HG02884 (cell line): Measurements from ENCODE around the gene SEBOX.

Source experiments
- ATAC-seq: cut with Tn5 transposase; IDR thresholded peaks from one replicate; pipeline ENCODE4 v1.9.1; 2021; ENCODE audit warnings: mild to moderate bottlenecking, moderate library complexity; ENCODE audit not compliant: unreplicated experiment

SEBOX gene

DNA sequence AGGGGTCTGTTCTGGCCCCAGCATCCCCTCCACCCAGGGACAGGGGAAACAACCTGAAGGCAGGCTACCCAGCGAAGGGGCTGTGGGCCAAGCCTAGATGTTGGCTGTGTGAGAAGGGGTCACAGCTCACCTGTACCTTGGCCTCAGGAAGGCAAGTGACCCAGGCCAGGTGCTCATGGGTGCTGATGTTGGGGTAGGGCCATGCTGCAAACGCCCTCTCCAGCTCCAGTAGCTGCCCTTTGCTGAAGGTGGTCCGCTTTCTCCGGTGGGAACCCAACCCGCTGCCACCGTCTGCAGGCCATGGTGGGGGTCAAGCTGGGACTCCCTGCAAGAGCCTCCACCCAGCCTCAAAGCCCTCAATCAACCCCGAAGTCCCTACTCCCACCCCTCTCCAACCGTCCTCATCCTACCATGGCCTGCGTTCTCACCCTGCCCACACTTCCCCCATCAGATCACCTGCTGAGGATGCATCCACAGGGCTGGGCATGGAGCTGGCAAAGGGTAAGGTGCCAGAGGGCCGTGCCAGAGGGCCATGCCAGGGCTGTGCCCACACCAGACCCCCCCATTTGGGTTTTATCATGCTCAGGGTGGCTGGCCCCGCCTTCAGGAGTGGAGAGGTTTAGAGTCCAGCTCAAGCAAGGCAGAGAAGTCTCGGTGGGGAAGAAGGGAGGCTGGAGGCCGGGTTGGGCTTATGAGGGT is at the start of gene SEBOX:
Gene SEBOX (minus strand): TSS at position 535 of the 699 bp plus-strand sequence. CDS start 48 bp downstream, at position 487.
- no peak for ATAC-seq

DNA sequence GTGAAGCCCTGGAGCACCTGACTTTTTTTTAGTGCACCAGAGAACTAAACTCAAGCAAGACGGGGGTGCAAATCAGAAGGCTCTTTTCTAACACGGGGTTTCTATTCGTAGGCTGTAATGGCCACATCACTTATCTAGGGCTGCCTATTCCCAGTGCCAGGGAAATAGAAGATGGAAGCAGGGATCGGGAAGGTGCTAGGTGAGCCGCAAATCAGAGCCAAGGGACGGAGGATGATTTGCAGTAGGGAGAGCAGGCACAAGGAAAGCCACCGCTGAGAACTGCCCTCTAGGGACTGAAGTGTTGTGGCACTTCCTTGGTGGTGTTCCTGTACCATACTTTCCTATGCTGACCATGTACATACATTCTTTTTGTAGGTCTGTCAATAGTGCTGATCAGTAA is 48.8 kb upstream of the SEBOX start:
- no peak for ATAC-seq

DNA sequence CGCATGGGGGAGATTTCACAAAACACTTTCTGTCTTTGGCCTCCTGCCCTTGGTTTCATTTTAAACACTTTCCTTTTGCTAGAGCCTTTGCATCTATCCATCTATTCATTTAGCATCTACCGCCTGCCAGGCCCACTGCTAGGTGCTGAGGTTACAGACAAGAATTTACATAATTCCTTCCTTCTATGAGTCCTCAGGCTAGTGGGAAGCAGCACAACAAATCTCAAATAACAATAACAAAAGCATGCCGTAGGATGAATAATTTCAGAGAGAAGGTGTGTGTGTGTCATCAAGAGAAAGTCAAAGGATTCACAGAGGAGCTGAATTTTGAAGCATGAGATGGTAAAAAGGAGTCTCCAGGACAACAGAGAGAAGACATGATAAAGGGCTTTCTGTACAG is 47.1 kb upstream of the SEBOX start:
- ATAC-seq = no peak

DNA sequence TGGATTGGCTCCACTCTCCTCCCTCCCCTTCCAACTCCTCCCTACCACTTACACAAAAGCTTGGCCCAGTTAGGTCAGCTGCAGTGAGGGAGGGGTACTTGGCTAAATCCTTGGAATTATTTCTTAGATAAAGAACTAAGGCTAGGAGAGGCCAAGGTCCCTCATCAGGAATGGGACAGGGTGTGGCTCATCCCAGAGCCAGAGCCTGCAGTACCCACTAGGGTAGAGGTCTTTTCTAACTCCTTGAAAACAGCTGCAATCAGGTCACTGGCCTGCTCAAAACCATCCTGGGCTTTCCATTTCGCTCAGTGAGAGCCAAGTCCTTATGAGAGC is 42.9 kb upstream of the SEBOX start:
- no peak for ATAC-seq

- no peak for ATAC-seq
These were observed 42.4 kb upstream of the SEBOX start for GRCh38 chr17:28407130-28407973.

GRCh38 chr17:28406473-28406814 is 41.4 kb upstream of the SEBOX start:
- ATAC-seq = no peak

DNA sequence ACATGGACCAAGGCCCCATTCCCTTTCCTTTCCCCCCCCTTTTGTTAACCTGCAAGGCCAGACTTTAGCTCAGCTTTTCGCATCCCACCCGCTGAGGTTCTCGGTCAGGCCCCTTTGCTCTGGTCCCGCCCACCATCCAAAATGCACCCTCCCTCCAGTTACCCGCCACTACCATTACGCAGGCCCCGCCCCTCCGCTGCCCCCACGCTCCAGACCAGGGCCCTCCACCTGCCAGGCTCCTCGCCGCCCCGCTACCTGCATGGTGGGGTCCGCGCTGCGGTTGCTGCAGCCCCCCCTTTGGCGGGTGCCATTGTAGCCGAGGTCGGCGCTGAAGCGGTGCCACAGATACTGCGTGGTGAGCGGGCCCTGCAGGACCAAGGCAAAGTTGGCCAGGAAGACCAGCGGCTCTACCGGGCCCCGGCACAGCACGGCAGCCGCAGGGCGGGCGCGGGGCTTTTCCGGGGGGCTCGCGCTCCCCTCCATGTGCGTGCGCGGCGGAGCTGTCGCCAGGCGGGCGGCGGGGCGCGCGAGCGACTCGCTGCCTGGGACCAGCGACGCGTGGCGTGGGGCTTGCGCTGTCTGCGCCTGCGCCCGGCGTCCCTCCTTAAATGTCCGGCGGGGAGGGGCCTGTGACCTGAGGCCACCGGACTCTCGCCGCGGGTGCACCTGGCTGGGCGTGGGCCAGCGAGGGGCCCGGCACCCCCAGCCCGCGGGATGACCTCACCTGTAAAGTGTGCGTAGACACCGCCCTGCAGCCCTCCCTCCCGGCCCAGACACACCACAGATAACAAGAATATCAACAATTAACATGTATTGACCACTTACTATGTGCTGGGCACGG is 40.9 kb upstream of the SEBOX start, which contains the start of gene SLC46A1:
Gene SLC46A1 (minus strand): TSS at position 581 of the 841 bp plus-strand sequence. CDS start 98 bp downstream, at position 483.
- ATAC-seq = no peak

DNA sequence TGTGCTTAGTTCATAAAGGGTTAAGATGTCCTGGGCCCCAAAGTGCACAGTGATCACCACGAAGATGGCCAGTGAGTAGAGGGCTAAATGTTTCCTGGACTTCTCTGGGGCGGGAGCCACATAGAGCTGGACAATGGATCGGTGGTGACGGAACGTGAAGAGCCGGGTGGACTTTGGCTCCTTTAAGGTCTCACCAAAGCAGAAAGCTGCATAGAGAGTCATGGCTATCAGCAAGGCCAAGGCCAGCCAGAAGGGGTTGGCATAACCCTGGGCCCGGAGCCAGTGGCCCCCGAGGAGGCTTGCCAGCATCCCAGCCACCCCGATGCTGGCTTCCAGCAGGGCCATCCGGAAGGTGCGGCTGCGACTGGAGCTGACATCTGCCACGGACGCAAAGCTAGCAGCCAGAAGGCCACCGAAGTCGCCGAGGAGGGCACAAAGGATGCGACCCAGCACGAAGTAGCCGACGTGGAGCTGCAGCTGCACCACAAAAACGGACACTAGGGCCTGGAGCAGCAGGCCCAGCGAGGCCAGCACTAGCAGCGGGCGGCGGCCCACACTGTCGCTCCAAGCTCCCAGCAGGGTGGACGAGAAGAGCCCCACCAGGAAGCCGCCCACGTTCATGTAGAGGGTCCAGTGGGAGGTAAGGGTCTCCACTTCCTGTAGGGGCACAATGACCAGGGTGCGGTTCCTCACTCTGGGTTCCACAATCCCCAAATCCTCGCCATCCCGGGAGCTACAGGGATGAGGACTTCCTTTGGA is 40.0 kb upstream of the SEBOX start:
- ATAC-seq = no peak

DNA sequence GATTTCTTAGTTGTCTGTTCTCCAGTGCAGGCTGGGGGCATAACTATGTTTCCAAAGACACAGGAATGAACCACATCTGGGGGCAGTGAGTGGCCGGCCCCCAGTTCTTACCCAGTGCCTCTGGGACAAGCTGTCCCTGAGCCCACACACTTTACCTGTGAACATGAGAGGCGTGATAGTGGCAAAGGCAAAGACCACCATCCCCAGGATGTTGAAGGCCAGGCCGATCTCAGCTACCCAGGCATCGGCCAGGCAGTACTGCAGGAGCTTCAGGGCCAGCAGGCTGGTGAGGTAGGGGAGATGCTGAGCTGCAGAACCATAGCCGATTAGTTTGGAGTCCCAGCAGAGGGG is 39.4 kb upstream of the SEBOX start:
- no peak for ATAC-seq

GRCh38 chr17:28404007-28404406 is 39.0 kb upstream of the SEBOX start:
- no peak for ATAC-seq

DNA sequence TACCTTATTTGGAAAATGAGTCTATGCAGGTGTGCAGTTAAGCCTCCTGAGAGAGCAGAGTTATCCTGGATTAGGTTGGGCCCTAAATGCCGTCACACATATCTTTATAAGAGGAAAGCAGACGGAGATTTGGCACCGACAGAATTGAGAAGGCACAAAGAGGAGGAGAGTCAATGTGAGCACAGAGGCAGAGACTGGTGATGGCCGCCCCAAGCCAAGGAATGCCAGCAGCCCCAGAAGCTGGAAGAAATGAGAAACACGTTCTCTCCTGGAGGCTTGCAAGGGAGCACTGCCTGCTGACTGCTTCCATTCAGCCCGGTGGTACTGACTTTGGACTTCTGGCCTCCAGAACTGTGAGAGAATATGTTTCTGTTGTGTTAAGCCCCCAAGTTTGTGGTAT is 37.8 kb upstream of the SEBOX start:
- ATAC-seq = no peak

DNA sequence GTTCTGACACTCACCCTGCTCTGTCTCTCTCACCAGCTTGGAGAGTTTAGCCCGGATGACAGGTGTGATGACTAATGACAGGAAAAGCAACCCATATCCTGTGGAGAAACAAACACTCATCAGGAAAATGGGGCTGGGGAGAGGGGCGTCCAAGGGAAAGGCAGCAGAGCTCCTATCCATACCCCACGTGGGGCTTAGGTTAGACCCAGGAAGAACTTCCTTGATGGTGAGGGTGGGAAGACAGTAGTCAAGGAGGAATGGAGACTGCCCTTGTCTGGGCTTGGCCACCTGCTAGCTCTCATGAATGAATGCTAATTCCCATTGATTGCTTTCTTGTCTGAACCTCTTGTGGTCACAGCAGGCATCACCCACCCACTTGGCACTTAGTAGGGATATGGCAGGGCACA is 37.2 kb upstream of the SEBOX start:
- no peak for ATAC-seq

DNA sequence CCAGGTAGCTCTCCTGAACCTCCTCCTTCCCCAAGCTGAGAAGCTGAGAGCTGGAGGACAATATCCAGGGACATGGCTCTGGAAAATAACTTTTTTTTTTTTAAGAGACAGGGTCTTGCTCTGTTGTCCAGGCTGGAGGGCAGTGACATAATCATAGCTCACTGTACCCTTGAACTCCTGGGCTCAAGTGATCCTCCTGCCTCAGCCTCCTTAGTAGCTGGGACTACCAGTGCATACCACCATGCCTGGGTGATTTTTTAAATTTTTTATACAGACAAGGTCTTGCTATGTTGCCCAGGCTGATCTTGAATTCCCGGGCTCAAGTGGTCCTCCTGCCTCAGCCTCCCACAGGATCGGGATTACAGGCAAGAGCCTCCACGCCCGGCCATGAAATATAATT is 34.8 kb upstream of the SEBOX start:
- ATAC-seq = no peak

DNA sequence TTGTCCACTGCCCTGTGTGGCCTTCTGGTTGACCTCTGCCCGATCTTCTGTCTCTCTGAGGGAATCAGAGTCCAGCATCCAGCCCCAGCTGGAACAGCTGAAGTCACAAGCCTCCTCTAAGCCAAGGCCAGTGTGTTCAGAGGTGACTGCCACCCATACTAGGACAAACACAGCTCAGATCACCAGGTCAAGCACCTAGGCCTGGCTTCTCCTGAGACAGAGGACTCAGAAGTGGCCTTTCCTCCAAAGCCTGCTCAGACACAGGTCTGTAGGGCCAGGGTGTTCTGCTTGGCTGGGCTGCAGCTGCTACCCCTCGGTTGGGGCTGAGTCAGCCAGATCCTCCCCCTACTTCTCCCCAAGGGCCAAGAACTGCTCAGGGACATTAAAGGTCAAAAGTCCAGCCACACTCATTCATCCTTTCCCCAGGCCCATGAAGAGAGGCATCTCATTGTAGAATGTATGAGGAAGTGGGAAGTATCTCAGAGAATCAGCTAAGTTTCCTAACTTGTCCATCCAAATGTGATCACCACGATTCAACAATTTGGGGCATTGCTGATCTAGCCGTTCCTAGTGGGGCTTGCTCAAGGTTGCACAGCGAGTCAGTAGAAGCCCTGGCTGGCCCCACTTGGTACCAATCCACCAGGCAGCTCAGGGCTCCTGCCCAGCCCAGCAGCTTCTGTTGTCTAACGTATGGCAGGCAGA is 33.4 kb upstream of the SEBOX start:
- ATAC-seq = no peak

DNA sequence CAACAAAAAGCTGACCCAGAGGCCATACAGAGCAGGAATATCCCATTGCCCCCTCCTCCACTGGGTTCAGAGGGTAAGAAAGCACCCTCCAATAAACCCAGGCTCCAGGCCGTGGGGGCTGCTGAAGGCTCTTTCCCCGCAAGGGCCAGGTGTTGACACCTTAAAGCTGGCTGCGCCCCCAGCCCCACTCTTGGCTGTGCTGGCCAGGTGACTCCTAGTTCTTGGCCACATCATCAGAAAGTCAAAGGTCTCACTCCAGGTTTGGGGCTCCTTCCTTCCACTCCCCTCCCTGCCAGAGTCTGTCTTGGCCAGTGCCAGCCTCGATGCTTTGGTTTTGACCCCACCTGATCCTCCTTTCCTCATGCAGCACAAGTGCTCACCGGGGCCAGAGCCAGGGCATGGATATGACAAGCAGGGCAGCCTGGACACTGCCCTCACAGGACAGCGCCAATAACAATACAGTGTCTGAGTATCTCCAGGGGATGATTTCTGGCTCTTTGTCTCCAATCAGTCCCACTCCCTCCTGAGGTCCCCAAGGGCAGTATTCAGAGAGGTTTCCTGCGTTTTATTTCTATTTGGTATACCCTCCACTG is 32.8 kb upstream of the SEBOX start:
- no peak for ATAC-seq

- ATAC-seq = no peak
These were observed 32.3 kb upstream of the SEBOX start for GRCh38 chr17:28397275-28397674.

DNA sequence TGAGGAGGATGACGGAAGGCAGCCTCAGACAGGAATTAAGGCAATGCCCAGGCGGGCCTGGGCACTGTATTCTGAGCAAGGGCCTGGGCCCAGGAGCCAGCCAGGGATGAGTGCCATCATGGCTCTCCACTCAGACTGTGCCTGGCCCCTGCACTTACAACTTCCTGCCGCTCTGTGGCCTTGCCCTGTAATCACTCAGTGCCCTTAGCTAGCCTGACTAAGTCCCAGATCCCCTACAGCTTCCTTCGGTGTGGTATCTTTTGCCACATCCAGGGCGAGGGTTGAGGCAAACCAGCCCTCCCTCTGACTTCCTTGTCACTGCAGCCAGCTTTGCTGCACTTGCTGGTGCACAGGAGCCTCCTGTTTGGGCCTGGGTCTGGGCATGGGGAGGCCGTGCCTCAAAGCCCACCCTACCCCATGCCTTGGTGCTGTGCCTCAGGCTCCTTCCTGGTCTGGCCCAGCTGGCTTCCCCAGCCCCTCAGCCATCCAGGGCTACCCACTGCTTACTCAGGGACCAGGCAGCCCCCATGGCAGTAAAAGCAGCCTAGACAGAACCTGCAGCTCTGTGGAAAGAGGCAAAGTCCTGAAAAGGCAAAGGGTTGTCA is 31.7 kb upstream of the SEBOX start:
- ATAC-seq = no peak

DNA sequence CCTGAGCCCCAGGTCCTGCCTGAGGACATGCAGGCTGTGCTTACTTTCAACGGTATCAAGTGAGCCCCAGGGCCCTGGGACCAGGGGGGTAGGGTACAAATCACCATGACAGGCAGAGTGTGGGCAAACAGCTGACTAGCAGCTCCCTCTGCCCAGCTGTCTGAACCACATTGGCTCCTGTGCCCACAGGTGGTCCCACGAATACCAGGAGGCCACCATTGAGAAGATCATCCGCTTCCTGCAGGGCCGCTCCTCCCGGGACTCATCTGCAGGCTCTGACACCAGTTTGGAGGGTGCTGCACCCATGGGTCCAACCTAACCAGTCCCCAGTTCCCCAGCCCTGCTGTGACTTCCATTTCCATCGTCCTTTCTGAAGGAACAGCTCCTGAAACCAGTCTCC is 31.0 kb upstream of the SEBOX start:
- ATAC-seq = no peak

GRCh38 chr17:28395426-28395825 is 30.4 kb upstream of the SEBOX start:
- no peak for ATAC-seq
